WTC11 (cell line): ENCODE measurements around the gene CPAMD8. TPM values are rescaled to one million over a fixed set of nuclear protein-coding genes. Genes with fewer than 3 reads are reported as not detected.
A peak's percentile ranks its signal among the peaks of the same experiment; 100 is the strongest.

Source experiments
- ATAC-seq: fragments of 200-7000 bp; cut with Tn5 transposase; 2 replicates; pipeline ENCODE4 v1.10.0; 2021; ENCODE audit warnings: mild to moderate bottlenecking, moderate library complexity
- CTCF ChIA-PET: fragments of 300-600 bp; sonication (Branson Sonifier 250); formaldehyde crosslinking; loops from one replicate; lab custom pipeline; 2021; ENCODE audit warnings: antibody characterized with exemption; lab: Charles Lee
- POLR2A ChIA-PET: fragments of 350-600 bp; sonication (Branson Sonifier 250); formaldehyde crosslinking; loops from one replicate; lab custom pipeline; 2021; ENCODE audit warnings: antibody characterized with exemption; lab: Charles Lee
- DNase-seq: peaks from one replicate; pipeline ENCODE4 v3.0.0; 2021; ENCODE audit warnings: low spot score
- H3K27ac Mint-ChIP-seq: 2 replicates; pipeline ENCODE4 v1.8.0; 2021; ENCODE audit warnings: mixed read lengths
- H3K27me3 Mint-ChIP-seq: 2 replicates; pipeline ENCODE4 v1.8.0; 2021; ENCODE audit warnings: low read depth, mild to moderate bottlenecking, moderate library complexity, mixed read lengths
- H3K36me3 Mint-ChIP-seq: 2 replicates; pipeline ENCODE4 v1.8.0; 2021; ENCODE audit warnings: mixed read lengths
- H3K4me1 Mint-ChIP-seq: 2 replicates; pipeline ENCODE4 v1.8.0; 2022; ENCODE audit warnings: mixed read lengths
- H3K4me3 Mint-ChIP-seq: 2 replicates; pipeline ENCODE4 v1.8.0; 2021; ENCODE audit warnings: mild to moderate bottlenecking, moderate library complexity, mixed read lengths
- H3K9me3 Mint-ChIP-seq: 2 replicates; pipeline ENCODE4 v1.8.0; 2021; ENCODE audit warnings: mixed read lengths
- ATF1 ChIP-seq: sonication (generic); formaldehyde crosslinking; IDR thresholded peaks from 2 replicates; pipeline ENCODE4 v1.8.1; 2023; ENCODE audit warnings: mild to moderate bottlenecking, moderate library complexity, missing genetic modification reagents
- CREB1 ChIP-seq: sonication (generic); formaldehyde crosslinking; IDR thresholded peaks from 2 replicates; pipeline ENCODE4 v1.8.0; 2023; ENCODE audit warnings: mild to moderate bottlenecking, missing genetic modification reagents
- EMX1 ChIP-seq: fragments of 250-450 bp; sonication (Bioruptor Pico); IDR thresholded peaks from 2 replicates; pipeline ENCODE4 v1.8.0; 2021; ENCODE audit warnings: mild to moderate bottlenecking
- FOXJ3 ChIP-seq: sonication (generic); formaldehyde crosslinking; IDR thresholded peaks from 2 replicates; pipeline ENCODE4 v1.9.0; 2021; ENCODE audit warnings: missing genetic modification reagents, mild to moderate bottlenecking, borderline replicate concordance
- GTF2I ChIP-seq: fragments of 250-450 bp; sonication (Bioruptor Pico); conservative IDR thresholded peaks from 2 replicates; pipeline ENCODE4 v1.4.0; 2021; ENCODE audit warnings: mild to moderate bottlenecking
- JUN ChIP-seq: sonication (generic); formaldehyde crosslinking; IDR thresholded peaks from 2 replicates; pipeline ENCODE4 v1.8.0; 2023; ENCODE audit warnings: mild to moderate bottlenecking, missing genetic modification reagents
- MYBL2 ChIP-seq: sonication (generic); formaldehyde crosslinking; IDR thresholded peaks from 2 replicates; pipeline ENCODE4 v1.8.1; 2023; ENCODE audit warnings: mild to moderate bottlenecking, moderate library complexity, missing genetic modification reagents
- NR1H2 ChIP-seq: sonication (generic); formaldehyde crosslinking; IDR thresholded peaks from 2 replicates; pipeline ENCODE4 v1.9.0; 2021; ENCODE audit warnings: mild to moderate bottlenecking, moderate library complexity, missing genetic modification reagents
- NR2C2 ChIP-seq: sonication (generic); formaldehyde crosslinking; IDR thresholded peaks from 2 replicates; pipeline ENCODE4 v1.8.0; 2022; ENCODE audit warnings: mild to moderate bottlenecking, missing genetic modification reagents
- OVOL2 ChIP-seq: fragments of 250-450 bp; sonication (Bioruptor Pico); IDR thresholded peaks from 2 replicates; pipeline ENCODE4 v1.9.0; 2021; ENCODE audit warnings: mild to moderate bottlenecking, borderline replicate concordance
- PRRX2 ChIP-seq: fragments of 250-450 bp; sonication (Bioruptor Pico); IDR thresholded peaks from 2 replicates; pipeline ENCODE4 v1.8.0; 2021; ENCODE audit warnings: mild to moderate bottlenecking
- SMAD4 ChIP-seq: sonication (generic); formaldehyde crosslinking; IDR thresholded peaks from 2 replicates; pipeline ENCODE4 v1.8.0; 2022; ENCODE audit warnings: mild to moderate bottlenecking, missing genetic modification reagents
- SOX15 ChIP-seq: fragments of 250-450 bp; sonication (Bioruptor Pico); IDR thresholded peaks from 2 replicates; pipeline ENCODE4 v1.9.0; 2021; ENCODE audit warnings: mild to moderate bottlenecking
- ZNF232 ChIP-seq: sonication (generic); formaldehyde crosslinking; IDR thresholded peaks from 2 replicates; pipeline ENCODE4 v1.8.0; 2022; ENCODE audit warnings: mild to moderate bottlenecking, missing genetic modification reagents
- ZNF671 ChIP-seq: fragments of 250-450 bp; sonication (Bioruptor Pico); IDR thresholded peaks from 2 replicates; pipeline ENCODE4 v1.8.0; 2021; ENCODE audit warnings: mild to moderate bottlenecking
- total RNA-seq: library from RNA; stranded (reverse); gene quantifications from 3 replicates; pipeline ENCODE4 v1.2.3, GENCODE V29; 2021
- TF ChIP-seq, protein P1 (sequence below): fragments of 250-450 bp; sonication (Bioruptor Pico); IDR thresholded peaks from 2 replicates; pipeline ENCODE4 v1.9.0; 2021; ENCODE audit warnings: mild to moderate bottlenecking
- TF ChIP-seq, protein P2 (sequence below): sonication (generic); formaldehyde crosslinking; IDR thresholded peaks from 2 replicates; pipeline ENCODE4 v1.8.1; 2022; ENCODE audit warnings: mild to moderate bottlenecking, moderate library complexity, missing genetic modification reagents
- TF ChIP-seq, protein P3 (sequence below): sonication (generic); formaldehyde crosslinking; IDR thresholded peaks from 2 replicates; pipeline ENCODE4 v1.8.1; 2023; ENCODE audit warnings: mild to moderate bottlenecking, missing genetic modification reagents, moderate library complexity
- TF ChIP-seq, protein P4 (sequence below): sonication (generic); formaldehyde crosslinking; IDR thresholded peaks from 2 replicates; pipeline ENCODE4 v1.8.0; 2022; ENCODE audit warnings: mild to moderate bottlenecking, missing genetic modification reagents
- TF ChIP-seq, protein P5 (sequence below): sonication (generic); formaldehyde crosslinking; IDR thresholded peaks from 2 replicates; pipeline ENCODE4 v1.8.0; 2023; ENCODE audit warnings: mild to moderate bottlenecking, missing genetic modification reagents
- TF ChIP-seq, protein P6 (sequence below): sonication (generic); formaldehyde crosslinking; IDR thresholded peaks from 2 replicates; pipeline ENCODE4 v1.8.1; 2023; ENCODE audit warnings: mild to moderate bottlenecking, moderate library complexity, missing genetic modification reagents
- TF ChIP-seq, protein P7 (sequence below): fragments of 250-450 bp; sonication (Bioruptor Pico); IDR thresholded peaks from 2 replicates; pipeline ENCODE4 v1.8.0; 2021; ENCODE audit warnings: mild to moderate bottlenecking

Gene CPAMD8
- total RNA-seq, 1 experiment from 2014 or later, result 6.9 TPM

DNA sequence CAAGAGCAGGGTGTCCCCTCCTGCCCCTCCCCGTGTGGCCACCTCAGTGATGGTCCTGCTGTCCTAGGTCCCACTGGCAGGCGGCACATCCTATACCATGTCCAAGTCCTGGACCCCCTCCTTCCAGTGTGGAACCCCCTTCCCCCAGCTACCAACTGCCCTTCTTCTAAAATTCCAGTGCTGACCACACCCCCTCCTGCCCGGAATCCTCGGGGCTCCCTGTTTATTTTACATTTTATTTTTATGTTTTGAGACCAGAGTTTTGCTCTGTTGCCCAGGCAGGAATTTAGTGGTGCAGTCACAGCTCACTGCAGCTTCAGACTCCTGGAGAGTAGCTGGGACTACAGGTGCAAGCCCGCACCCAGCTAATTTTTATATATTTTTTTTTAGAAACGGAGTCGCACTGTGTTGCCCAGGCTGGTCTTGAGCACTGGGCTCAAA is 945 bp upstream of the CPAMD8 start:
- CTCF ChIA-PET, result interaction anchor here (0.6 kb wide), 1 partner anchor 12 kb away, joined by 3 read pairs; no protein-coding TSS in a partner anchor
- peaks cover 8% of the 10 kb centered on the region for H3K4me1 Mint-ChIP-seq

DNA sequence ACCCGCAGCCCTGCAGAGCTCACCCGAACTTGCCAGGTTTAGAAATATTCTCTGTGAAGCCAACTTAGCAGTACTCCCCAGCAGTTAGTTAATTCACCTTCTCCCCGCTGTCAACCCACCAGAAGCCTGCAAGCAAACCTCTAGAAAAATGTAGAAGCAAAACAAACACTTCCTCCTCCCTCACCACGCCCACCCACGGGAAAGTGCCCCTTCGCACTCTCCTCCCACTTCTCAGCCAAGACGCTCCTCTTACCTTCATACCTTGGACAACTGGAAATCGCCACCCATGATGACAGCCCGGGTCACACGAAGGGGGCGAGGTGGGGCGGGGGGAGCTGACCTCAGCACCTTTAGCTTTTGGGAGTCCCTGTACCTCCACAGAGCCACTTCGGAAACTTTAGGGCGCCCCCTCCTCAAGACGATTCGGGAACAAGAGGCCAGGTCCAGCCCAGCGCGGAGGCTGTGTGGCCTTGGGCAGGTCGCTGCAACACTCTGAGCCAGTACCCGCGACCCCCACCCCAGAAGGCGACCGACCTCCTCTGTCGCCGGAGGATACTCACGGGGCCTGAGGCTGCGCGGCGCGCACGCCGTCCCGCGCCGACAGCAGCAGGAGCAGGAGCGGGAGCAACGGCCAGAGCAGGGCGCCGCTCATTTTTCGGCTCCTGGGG is 485 bp downstream of the CPAMD8 start:
- peaks cover 8% of the 10 kb centered on the region for H3K4me1 Mint-ChIP-seq
- H3K27me3 Mint-ChIP-seq, result peaks cover 45% of the 10 kb centered on the region
- peak overlapping the region; percentile 81 for H3K4me3 Mint-ChIP-seq
- POLR2A ChIA-PET, result no interaction called here
- CTCF ChIA-PET, result interaction anchor here (0.7 kb wide), 1 partner anchor 25 kb away, joined by 3 read pairs; no protein-coding TSS in a partner anchor
- no peak overlapping the region for H3K27ac Mint-ChIP-seq
- peak; percentile 47 for ATAC-seq
- H3K9me3 Mint-ChIP-seq, result peaks cover 26% of the 10 kb centered on the region
- TF ChIP-seq MYBL2, result no peak
- no peak for TF ChIP-seq FOXJ3
- TF ChIP-seq ZNF232 (CRISPR knock-in tag), result no peak
- TF ChIP-seq, protein P1, sequence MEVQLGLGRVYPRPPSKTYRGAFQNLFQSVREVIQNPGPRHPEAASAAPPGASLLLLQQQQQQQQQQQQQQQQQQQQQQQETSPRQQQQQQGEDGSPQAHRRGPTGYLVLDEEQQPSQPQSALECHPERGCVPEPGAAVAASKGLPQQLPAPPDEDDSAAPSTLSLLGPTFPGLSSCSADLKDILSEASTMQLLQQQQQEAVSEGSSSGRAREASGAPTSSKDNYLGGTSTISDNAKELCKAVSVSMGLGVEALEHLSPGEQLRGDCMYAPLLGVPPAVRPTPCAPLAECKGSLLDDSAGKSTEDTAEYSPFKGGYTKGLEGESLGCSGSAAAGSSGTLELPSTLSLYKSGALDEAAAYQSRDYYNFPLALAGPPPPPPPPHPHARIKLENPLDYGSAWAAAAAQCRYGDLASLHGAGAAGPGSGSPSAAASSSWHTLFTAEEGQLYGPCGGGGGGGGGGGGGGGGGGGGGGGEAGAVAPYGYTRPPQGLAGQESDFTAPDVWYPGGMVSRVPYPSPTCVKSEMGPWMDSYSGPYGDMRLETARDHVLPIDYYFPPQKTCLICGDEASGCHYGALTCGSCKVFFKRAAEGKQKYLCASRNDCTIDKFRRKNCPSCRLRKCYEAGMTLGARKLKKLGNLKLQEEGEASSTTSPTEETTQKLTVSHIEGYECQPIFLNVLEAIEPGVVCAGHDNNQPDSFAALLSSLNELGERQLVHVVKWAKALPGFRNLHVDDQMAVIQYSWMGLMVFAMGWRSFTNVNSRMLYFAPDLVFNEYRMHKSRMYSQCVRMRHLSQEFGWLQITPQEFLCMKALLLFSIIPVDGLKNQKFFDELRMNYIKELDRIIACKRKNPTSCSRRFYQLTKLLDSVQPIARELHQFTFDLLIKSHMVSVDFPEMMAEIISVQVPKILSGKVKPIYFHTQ (CRISPR knock-in tag), result no peak
- 0 out of 2 replicates have a peak, but pooled peaks have one; percentile 14 for TF ChIP-seq GTF2I
- TF ChIP-seq NR2C2 (CRISPR knock-in tag), result no peak
- TF ChIP-seq, protein P2, sequence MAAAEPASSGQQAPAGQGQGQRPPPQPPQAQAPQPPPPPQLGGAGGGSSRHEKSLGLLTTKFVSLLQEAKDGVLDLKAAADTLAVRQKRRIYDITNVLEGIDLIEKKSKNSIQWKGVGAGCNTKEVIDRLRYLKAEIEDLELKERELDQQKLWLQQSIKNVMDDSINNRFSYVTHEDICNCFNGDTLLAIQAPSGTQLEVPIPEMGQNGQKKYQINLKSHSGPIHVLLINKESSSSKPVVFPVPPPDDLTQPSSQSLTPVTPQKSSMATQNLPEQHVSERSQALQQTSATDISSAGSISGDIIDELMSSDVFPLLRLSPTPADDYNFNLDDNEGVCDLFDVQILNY (CRISPR knock-in tag), result no peak
- TF ChIP-seq, protein P3, sequence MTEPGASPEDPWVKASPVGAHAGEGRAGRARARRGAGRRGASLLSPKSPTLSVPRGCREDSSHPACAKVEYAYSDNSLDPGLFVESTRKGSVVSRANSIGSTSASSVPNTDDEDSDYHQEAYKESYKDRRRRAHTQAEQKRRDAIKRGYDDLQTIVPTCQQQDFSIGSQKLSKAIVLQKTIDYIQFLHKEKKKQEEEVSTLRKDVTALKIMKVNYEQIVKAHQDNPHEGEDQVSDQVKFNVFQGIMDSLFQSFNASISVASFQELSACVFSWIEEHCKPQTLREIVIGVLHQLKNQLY (CRISPR knock-in tag), result no peak
- H3K36me3 Mint-ChIP-seq, result peaks cover 27% of the 10 kb centered on the region
- DNase-seq, result no peak

More for the DNA sequence above, 945 bp upstream of the CPAMD8 start:
- Mint-ChIP-seq H3K36me3 (peaks cover 21% of the 10 kb centered on the region), H3K4me3 (peak overlapping the region; percentile 64), H3K9me3 (peaks cover 21% of the 10 kb centered on the region), H3K27ac (no peak overlapping the region), H3K27me3 (peaks cover 45% of the 10 kb centered on the region)
- POLR2A ChIA-PET, result no interaction called here
- DNase-seq (no peak), ATAC-seq (peak; percentile 6; the same call in 1 of the 2 replicates)
- TF ChIP-seq OVOL2 (CRISPR knock-in tag) (no peak), JUN (CRISPR knock-in tag) (no peak), SOX15 (CRISPR knock-in tag) (no peak), ATF1 (no peak), EMX1 (no peak), PRRX2 (CRISPR knock-in tag) (no peak), SMAD4 (no peak), CREB1 (CRISPR knock-in tag) (no peak), ZNF671 (no peak), NR1H2 (no peak)
- TF ChIP-seq, protein P4, sequence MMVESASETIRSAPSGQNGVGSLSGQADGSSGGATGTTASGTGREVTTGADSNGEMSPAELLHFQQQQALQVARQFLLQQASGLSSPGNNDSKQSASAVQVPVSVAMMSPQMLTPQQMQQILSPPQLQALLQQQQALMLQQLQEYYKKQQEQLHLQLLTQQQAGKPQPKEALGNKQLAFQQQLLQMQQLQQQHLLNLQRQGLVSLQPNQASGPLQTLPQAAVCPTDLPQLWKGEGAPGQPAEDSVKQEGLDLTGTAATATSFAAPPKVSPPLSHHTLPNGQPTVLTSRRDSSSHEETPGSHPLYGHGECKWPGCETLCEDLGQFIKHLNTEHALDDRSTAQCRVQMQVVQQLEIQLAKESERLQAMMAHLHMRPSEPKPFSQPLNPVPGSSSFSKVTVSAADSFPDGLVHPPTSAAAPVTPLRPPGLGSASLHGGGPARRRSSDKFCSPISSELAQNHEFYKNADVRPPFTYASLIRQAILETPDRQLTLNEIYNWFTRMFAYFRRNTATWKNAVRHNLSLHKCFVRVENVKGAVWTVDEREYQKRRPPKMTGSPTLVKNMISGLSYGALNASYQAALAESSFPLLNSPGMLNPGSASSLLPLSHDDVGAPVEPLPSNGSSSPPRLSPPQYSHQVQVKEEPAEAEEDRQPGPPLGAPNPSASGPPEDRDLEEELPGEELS (CRISPR knock-in tag), result no peak
- TF ChIP-seq, protein P5, sequence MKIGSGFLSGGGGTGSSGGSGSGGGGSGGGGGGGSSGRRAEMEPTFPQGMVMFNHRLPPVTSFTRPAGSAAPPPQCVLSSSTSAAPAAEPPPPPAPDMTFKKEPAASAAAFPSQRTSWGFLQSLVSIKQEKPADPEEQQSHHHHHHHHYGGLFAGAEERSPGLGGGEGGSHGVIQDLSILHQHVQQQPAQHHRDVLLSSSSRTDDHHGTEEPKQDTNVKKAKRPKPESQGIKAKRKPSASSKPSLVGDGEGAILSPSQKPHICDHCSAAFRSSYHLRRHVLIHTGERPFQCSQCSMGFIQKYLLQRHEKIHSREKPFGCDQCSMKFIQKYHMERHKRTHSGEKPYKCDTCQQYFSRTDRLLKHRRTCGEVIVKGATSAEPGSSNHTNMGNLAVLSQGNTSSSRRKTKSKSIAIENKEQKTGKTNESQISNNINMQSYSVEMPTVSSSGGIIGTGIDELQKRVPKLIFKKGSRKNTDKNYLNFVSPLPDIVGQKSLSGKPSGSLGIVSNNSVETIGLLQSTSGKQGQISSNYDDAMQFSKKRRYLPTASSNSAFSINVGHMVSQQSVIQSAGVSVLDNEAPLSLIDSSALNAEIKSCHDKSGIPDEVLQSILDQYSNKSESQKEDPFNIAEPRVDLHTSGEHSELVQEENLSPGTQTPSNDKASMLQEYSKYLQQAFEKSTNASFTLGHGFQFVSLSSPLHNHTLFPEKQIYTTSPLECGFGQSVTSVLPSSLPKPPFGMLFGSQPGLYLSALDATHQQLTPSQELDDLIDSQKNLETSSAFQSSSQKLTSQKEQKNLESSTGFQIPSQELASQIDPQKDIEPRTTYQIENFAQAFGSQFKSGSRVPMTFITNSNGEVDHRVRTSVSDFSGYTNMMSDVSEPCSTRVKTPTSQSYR, result no peak
- TF ChIP-seq, protein P6, sequence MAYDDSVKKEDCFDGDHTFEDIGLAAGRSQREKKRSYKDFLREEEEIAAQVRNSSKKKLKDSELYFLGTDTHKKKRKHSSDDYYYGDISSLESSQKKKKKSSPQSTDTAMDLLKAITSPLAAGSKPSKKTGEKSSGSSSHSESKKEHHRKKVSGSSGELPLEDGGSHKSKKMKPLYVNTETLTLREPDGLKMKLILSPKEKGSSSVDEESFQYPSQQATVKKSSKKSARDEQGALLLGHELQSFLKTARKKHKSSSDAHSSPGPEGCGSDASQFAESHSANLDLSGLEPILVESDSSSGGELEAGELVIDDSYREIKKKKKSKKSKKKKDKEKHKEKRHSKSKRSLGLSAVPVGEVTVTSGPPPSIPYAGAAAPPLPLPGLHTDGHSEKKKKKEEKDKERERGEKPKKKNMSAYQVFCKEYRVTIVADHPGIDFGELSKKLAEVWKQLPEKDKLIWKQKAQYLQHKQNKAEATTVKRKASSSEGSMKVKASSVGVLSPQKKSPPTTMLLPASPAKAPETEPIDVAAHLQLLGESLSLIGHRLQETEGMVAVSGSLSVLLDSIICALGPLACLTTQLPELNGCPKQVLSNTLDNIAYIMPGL, result no peak
- TF ChIP-seq, protein P7, sequence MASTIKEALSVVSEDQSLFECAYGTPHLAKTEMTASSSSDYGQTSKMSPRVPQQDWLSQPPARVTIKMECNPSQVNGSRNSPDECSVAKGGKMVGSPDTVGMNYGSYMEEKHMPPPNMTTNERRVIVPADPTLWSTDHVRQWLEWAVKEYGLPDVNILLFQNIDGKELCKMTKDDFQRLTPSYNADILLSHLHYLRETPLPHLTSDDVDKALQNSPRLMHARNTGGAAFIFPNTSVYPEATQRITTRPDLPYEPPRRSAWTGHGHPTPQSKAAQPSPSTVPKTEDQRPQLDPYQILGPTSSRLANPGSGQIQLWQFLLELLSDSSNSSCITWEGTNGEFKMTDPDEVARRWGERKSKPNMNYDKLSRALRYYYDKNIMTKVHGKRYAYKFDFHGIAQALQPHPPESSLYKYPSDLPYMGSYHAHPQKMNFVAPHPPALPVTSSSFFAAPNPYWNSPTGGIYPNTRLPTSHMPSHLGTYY (CRISPR knock-in tag), result no peak
